HG03108 (cell line): ENCODE results near the gene SLC43A3.

Source experiments
- ATAC-seq: cut with Tn5 transposase; IDR thresholded peaks from one replicate; pipeline ENCODE4 v1.9.1; 2021; ENCODE audit warnings: moderate library complexity; ENCODE audit not compliant: unreplicated experiment

The SLC43A3 gene

GRCh38 chr11:57430952-57431351, 4.0 kb upstream of the SLC43A3 start:
- ATAC-seq, result no peak

- no peak for ATAC-seq
Measured at GRCh38 chr11:57429946-57430345, 3.0 kb upstream of the SLC43A3 start.

GRCh38 chr11:57428643-57429042, 1.7 kb upstream of the SLC43A3 start:
- ATAC-seq, result no peak

GRCh38 chr11:57427727-57428082, 784 bp upstream of the SLC43A3 start:
- no peak for ATAC-seq

GRCh38 chr11:57426439-57426928, 437 bp downstream of the SLC43A3 start:
- ATAC-seq, result no peak

GRCh38 chr11:57425565-57426438, 1.1 kb downstream of the SLC43A3 start:
- ATAC-seq, result no peak

GRCh38 chr11:57424792-57425564, 1.9 kb downstream of the SLC43A3 start:
- ATAC-seq, result peak; percentile 87

GRCh38 chr11:57424137-57424791, 2.7 kb downstream of the SLC43A3 start:
- ATAC-seq, result no peak

GRCh38 chr11:57422669-57423068, 4.3 kb downstream of the SLC43A3 start:
- no peak for ATAC-seq

GRCh38 chr11:57421805-57422204, 5.1 kb downstream of the SLC43A3 start:
- no peak for ATAC-seq

- no peak for ATAC-seq
Measured at GRCh38 chr11:57421066-57421465, 5.9 kb downstream of the SLC43A3 start.

- ATAC-seq, result no peak
Measured at GRCh38 chr11:57419146-57419545, 7.8 kb downstream of the SLC43A3 start.

- no peak for ATAC-seq
Measured at GRCh38 chr11:57418131-57418530, 8.8 kb downstream of the SLC43A3 start.

GRCh38 chr11:57417056-57417455, 9.9 kb downstream of the SLC43A3 start:
- ATAC-seq, result no peak

GRCh38 chr11:57416436-57416835, 10.5 kb downstream of the SLC43A3 start:
- ATAC-seq, result no peak

GRCh38 chr11:57414612-57415212, 12.2 kb downstream of the SLC43A3 start:
- ATAC-seq, result no peak

GRCh38 chr11:57413681-57414080, 13.2 kb downstream of the SLC43A3 start:
- no peak for ATAC-seq

- ATAC-seq, result no peak
Measured at GRCh38 chr11:57410287-57410686, 16.6 kb downstream of the SLC43A3 start.

- no peak for ATAC-seq
Measured at GRCh38 chr11:57409321-57410100, 17.4 kb downstream of the SLC43A3 start.

- ATAC-seq, result no peak
Measured at GRCh38 chr11:57408771-57409170, 18.1 kb downstream of the SLC43A3 start.
